ENCODE data around the gene THAP4. TPM values are rescaled to one million over a fixed set of nuclear protein-coding genes. Genes with fewer than 3 reads are reported as not detected.

THAP4 gene
- total RNA-seq, 2 donors from 2014 or later: 54.6 to 66.1 TPM

GRCh38 chr2:241542278-241542605 is 94.7 kb downstream of the THAP4 start:
- peaks cover 6% of the 10 kb centered on the region for H3K4me1 ChIP-seq (ENCODE audit: control insufficient read depth, insufficient read depth, low read length)
- TF ChIP-seq CTCF (conservative IDR thresholded peaks at IDR 0.05): no peak
- H3K27ac ChIP-seq (ENCODE audit: low read depth, low read length): no peak overlapping the region
- no peaks in the 10 kb centered on the region for H3K9me3 Mint-ChIP-seq
- no peaks in the 10 kb centered on the region for H3K36me3 Mint-ChIP-seq (ENCODE audit: low read depth)
- H3K36me3 ChIP-seq (ENCODE audit: control insufficient read depth, insufficient read depth, low read length): no peaks in the 10 kb centered on the region
- WGBS, 2 experiments (ENCODE audit: insufficient coverage in 1 of 2, insufficient read length in 1 of 2): 92 to 93% methylated on average over 10 to 15 of the region's 15 CpGs
- peaks cover 33% of the 10 kb centered on the region for H3K27me3 ChIP-seq (ENCODE audit: control insufficient read depth, insufficient read depth, low read length, poor library complexity, severe bottlenecking)
- H3K27me3 Mint-ChIP-seq (ENCODE audit: insufficient read depth): peaks cover 50% of the 10 kb centered on the region
- H3K9me3 ChIP-seq (ENCODE audit: control insufficient read depth, low read length): no peaks in the 10 kb centered on the region
- peaks cover 7% of the 10 kb centered on the region for H3K4me1 Mint-ChIP-seq
- H3K27ac Mint-ChIP-seq: no peak overlapping the region
- H3K9ac ChIP-seq (ENCODE audit: extremely low read depth, low read length, poor library complexity, severe bottlenecking): no peak overlapping the region
- no peak overlapping the region for H3K4me3 ChIP-seq (ENCODE audit: low read length)
- no peak overlapping the region for H3K4me3 Mint-ChIP-seq
- no peak for DNase-seq

- 34 to 36% methylated on average over 22 to 62 of the region's 62 CpGs for WGBS, 2 experiments (ENCODE audit: insufficient coverage in 1 of 2, insufficient read length in 1 of 2)
- Mint-ChIP-seq H3K9me3 (no peaks in the 10 kb centered on the region), H3K4me3 (no peak overlapping the region), H3K36me3 (ENCODE audit: low read depth) (no peaks in the 10 kb centered on the region), H3K27me3 (ENCODE audit: insufficient read depth) (peaks cover 47% of the 10 kb centered on the region), H3K4me1 (peaks cover 3% of the 10 kb centered on the region), H3K27ac (no peak overlapping the region)
- TF ChIP-seq CTCF (conservative IDR thresholded peaks at IDR 0.05): no peak
- Histone ChIP-seq H3K4me1 (ENCODE audit: control insufficient read depth, insufficient read depth, low read length) (peaks cover 1% of the 10 kb centered on the region), H3K9ac (ENCODE audit: extremely low read depth, low read length, poor library complexity, severe bottlenecking) (no peak overlapping the region), H3K36me3 (ENCODE audit: control insufficient read depth, insufficient read depth, low read length) (no peaks in the 10 kb centered on the region), H3K27me3 (ENCODE audit: control insufficient read depth, insufficient read depth, low read length, poor library complexity, severe bottlenecking) (peaks cover 33% of the 10 kb centered on the region), H3K4me3 (ENCODE audit: low read length) (no peak overlapping the region), H3K27ac (ENCODE audit: low read depth, low read length) (no peak overlapping the region), H3K9me3 (ENCODE audit: control insufficient read depth, low read length) (no peaks in the 10 kb centered on the region)
- DNase-seq: peak; percentile 63
Measured at GRCh38 chr2:241541564-241542277, 95.2 kb downstream of the THAP4 start.

- no peak overlapping the region for H3K4me3 ChIP-seq (ENCODE audit: low read length)
- Mint-ChIP-seq H3K4me3 (peak overlapping the region; percentile 45), H3K4me1 (peaks cover 3% of the 10 kb centered on the region), H3K27me3 (ENCODE audit: insufficient read depth) (peaks cover 47% of the 10 kb centered on the region), H3K9me3 (no peaks in the 10 kb centered on the region), H3K27ac (peak overlapping the region; percentile 53), H3K36me3 (ENCODE audit: low read depth) (no peaks in the 10 kb centered on the region)
- H3K4me1 ChIP-seq (ENCODE audit: control insufficient read depth, insufficient read depth, low read length): no peaks in the 10 kb centered on the region
- no peaks in the 10 kb centered on the region for H3K36me3 ChIP-seq (ENCODE audit: control insufficient read depth, insufficient read depth, low read length)
- no peaks in the 10 kb centered on the region for H3K9me3 ChIP-seq (ENCODE audit: control insufficient read depth, low read length)
- H3K27me3 ChIP-seq (ENCODE audit: control insufficient read depth, insufficient read depth, low read length, poor library complexity, severe bottlenecking): peaks cover 33% of the 10 kb centered on the region
- H3K9ac ChIP-seq (ENCODE audit: extremely low read depth, low read length, poor library complexity, severe bottlenecking): no peak overlapping the region
- H3K27ac ChIP-seq (ENCODE audit: low read depth, low read length): no peak overlapping the region
- peak; percentile 97 for DNase-seq
- WGBS, 2 experiments (ENCODE audit: insufficient coverage in 1 of 2, insufficient read length in 1 of 2): 27 to 63% methylated on average over 14 to 67 of the region's 68 CpGs
- no peak for TF ChIP-seq CTCF (conservative IDR thresholded peaks at IDR 0.05)
Measured at GRCh38 chr2:241540771-241541561, 96.0 kb downstream of the THAP4 start.

Data from endodermal cell (in vitro differentiated cells).